Heart left ventricle (tissue), 16 donors: ENCODE data around the gene RNF212. TPM values are rescaled to one million over a fixed set of nuclear protein-coding genes. Genes with fewer than 3 reads are reported as not detected.
A peak's percentile ranks its signal among the peaks of the same experiment; 100 is the strongest.
"Not testable (repeated sequence)": the region's sequence is repeated elsewhere in the genome, so short reads cannot be mapped to it uniquely, and the experiment has no call there.

Experiments used
- ATAC-seq, 4 donors: fragments of 200-7000 bp; cut with Tn5 transposase; one replicate each; pipeline ENCODE4 v1.9.1; 2020 to 2022; ENCODE audit warnings: moderate library complexity in 4 of 4, mild to moderate bottlenecking in 3 of 4, moderate number of reproducible peaks in 1 of 4
- DNase-seq, 5 donors: peaks; one replicate each; pipeline ENCODE4 v3.0.0-alpha.2; 2020
- H3K27ac ChIP-seq, 12 donors: fragments of 200-600 bp; sonication (generic) in 4 of 12; one replicate each; pipeline versions ENCODE4 v1.5.0 to v1.8.0; 2016 to 2022; ENCODE audit warnings: mild to moderate bottlenecking in 2 of 12
- H3K27me3 ChIP-seq, 9 donors: fragments of 200-600 bp; sonication (generic) in 2 of 9; one replicate each; pipeline versions ENCODE4 v1.5.1 to v1.8.0; 2016 to 2022; ENCODE audit warnings: mild to moderate bottlenecking in 3 of 9
- H3K36me3 ChIP-seq, 9 donors: fragments of 200-600 bp; sonication (generic) in 2 of 9; one replicate each; pipeline versions ENCODE4 v1.5.0 to v1.8.0; 2018 to 2022; ENCODE audit warnings: mild to moderate bottlenecking in 2 of 9
- H3K4me1 ChIP-seq, 12 donors: fragments of 200-600 bp; sonication (generic) in 4 of 12; one replicate each; pipeline versions ENCODE4 v1.5.0 to v1.8.0; 2016 to 2022; ENCODE audit warnings: mild to moderate bottlenecking in 3 of 12
- H3K4me3 ChIP-seq, 12 donors: fragments of 200-600 bp; sonication (generic) in 4 of 12; one replicate each; pipeline versions ENCODE4 v1.5.0 to v1.8.0; 2017 to 2022; ENCODE audit warnings: mild to moderate bottlenecking in 9 of 12, moderate library complexity in 4 of 12
- H3K9me3 ChIP-seq, 12 donors: fragments of 200-600 bp; sonication (generic) in 4 of 12; one replicate each; pipeline versions ENCODE4 v1.5.0 to v1.8.0; 2016 to 2022; ENCODE audit warnings: mild to moderate bottlenecking in 1 of 12
- POLR2A ChIP-seq, 2 donors: fragments of 450-650 bp; IDR thresholded peaks; one replicate each; pipeline ENCODE4 v1.6.1; 2017; ENCODE audit warnings: antibody characterized with exemption in 2 of 2, mild to moderate bottlenecking in 2 of 2, moderate library complexity in 2 of 2
- WGBS, 4 donors: extraction: QIAGEN DNeasy Blood & Tissue Kit in 2 of 4; methylation state at CpG; one replicate each; pipeline versions ENCODE4 v1.1.5 to v1.1.7; 2013 to 2018; 5-methylcytosine and 5-hydroxymethylcytosine counted together
- intact Hi-C, 10 donors: fragments of 100-400 bp; cut with DNase I; formaldehyde crosslinking; loops; one replicate each; pipeline versions ENCODE4 v1.11.1 to v1.14.2; 2022
- polyA plus RNA-seq, 2 donors: library from polyadenylated mRNA; stranded (reverse); fragments of 200-250 nt; gene quantifications; one replicate each; pipeline ENCODE4 v1.2.3, GENCODE V29; 2013
- total RNA-seq, 9 donors: library from RNA; depleted of rRNA in 2 of 9; stranded (reverse); fragments of >200 nt in 2 of 9; fragmentation: NEBNext Ultra II Directional in 3 of 9; extraction: Animal tissue kit (Norgen Biotek cat#: 25700) in 3 of 9; gene quantifications; one replicate each; pipeline versions ENCODE4 v1.1.0 to v1.2.4, GENCODE V29; 2016 to 2023
- TF ChIP-seq, protein P1 (sequence below), 12 donors: fragments of 200-600 bp; sonication (generic) in 4 of 12; IDR thresholded peaks; one replicate each; pipeline versions ENCODE4 v1.5.0 to v1.8.0; 2018 to 2022; ENCODE audit warnings: antibody characterized with exemption in 12 of 12, mild to moderate bottlenecking in 5 of 12
- donor health status: ischemic (EF 13 %, LVEDD 7.1; RV severe dilation, severe dysfunction).
- donor health status: healthy with polysubstance abuse.
- donor health status: DM: no; HTN: yes; CAD: no.
- donor health status: DM: no; HTN: no; CAD: no.
- donor health status: ischemic (EF 25% LVEDD 6.9; RV normal size, moderate dysfunction).
- donor health status: ischemic (EF 25% LVEDD 5.7; RV mildly dilated, moderate dysfunction).
- donor health status: healthy.
- donor health status: DM: yes; HTN: yes; CAD: no.
- donor health status: ischemic (EF 35%, LVEDD 5.7; RV mildly dilated, moderate dysfunction).
- donor health status: nonischemic (EF 11% LVEDD 7.7; RV severe dilation, severe dysfunction).
- donor health status: DM: yes; HTN: yes; CAD: no.
- donor health status: PGD.
- donor health status: ischemic (EF 29% LVEDD 5.4; RV normal size, mild dysfunction).
- donor health status: nonischemic (EF 23%, LVEDD 6.1; RV moderate dilation, normal function).

Gene RNF212
- total and polyA plus RNA-seq, 11 donors: 0.25 to 1.6 (median 0.48) TPM; not detected in 4

- Histone ChIP-seq H3K9me3 (no peaks in the 10 kb centered on the region), H3K4me1 (peaks cover 0 to 22% (median 15%) of the 10 kb centered on the region in 12 donors), H3K27me3 (peaks cover 7 to 67% (median 27%) of the 10 kb centered on the region in 9 donors), H3K27ac (peak overlapping the region in 3 of 12 donors; percentile 5 to 70 (median 15)), H3K36me3 (no peaks in the 10 kb centered on the region), H3K4me3 (peak overlapping the region in 8 of 12 donors; percentile 8 to 31 (median 25))
- intact Hi-C loops: no loop called here
- TF ChIP-seq POLR2A (IDR thresholded peaks at IDR 0.05): no peak
- TF ChIP-seq, protein P1, sequence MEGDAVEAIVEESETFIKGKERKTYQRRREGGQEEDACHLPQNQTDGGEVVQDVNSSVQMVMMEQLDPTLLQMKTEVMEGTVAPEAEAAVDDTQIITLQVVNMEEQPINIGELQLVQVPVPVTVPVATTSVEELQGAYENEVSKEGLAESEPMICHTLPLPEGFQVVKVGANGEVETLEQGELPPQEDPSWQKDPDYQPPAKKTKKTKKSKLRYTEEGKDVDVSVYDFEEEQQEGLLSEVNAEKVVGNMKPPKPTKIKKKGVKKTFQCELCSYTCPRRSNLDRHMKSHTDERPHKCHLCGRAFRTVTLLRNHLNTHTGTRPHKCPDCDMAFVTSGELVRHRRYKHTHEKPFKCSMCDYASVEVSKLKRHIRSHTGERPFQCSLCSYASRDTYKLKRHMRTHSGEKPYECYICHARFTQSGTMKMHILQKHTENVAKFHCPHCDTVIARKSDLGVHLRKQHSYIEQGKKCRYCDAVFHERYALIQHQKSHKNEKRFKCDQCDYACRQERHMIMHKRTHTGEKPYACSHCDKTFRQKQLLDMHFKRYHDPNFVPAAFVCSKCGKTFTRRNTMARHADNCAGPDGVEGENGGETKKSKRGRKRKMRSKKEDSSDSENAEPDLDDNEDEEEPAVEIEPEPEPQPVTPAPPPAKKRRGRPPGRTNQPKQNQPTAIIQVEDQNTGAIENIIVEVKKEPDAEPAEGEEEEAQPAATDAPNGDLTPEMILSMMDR (IDR thresholded peaks at IDR 0.05): no peak
- DNase-seq (peak; percentile 10 to 62 (median 27)), ATAC-seq (no peak)
- 54 to 70% (median 64%) methylated on average over 36 to 41 of the region's 41 CpGs for WGBS, 4 donors
Observed at GRCh38 chr4:1047106-1047975, 66.0 kb downstream of the RNF212 start.

DNA sequence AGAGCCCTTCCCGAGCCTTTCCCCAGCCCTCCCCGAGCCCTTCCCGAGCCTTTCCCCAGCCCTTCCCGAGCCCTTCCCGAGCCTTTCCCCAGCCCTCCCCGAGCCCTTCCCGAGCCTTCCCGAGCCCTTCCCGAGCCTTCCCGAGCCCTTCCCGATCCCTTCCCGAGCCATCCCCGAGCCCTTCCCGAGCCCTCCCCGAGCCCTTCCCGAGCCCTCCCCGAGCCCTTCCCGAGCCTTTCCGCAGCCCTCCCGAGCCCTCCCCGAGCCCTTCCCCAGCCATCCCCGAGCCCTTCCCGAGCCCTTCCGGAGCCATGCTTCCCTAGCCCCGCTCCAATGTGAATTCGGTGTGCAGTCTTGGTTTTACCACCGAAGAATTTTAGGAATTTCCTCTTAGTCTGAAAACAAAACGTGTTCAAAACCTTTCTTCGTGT lies 66.8 kb downstream of the RNF212 start:
- Histone ChIP-seq H3K27me3 (peaks cover 7 to 60% (median 25%) of the 10 kb centered on the region in 9 donors), H3K4me1 (peaks cover 0 to 26% (median 19%) of the 10 kb centered on the region in 12 donors), H3K27ac (peak overlapping the region in 3 of 12 donors; percentile 5 to 70 (median 15)), H3K4me3 (peak overlapping the region in 7 of 12 donors; percentile 14 to 31 (median 26))
- ATAC-seq (peak in 1 of 4 donors; percentile 2), DNase-seq (peak; percentile 70 to 81 (median 73))
- H3K36me3 ChIP-seq, intact Hi-C loops, H3K9me3 ChIP-seq: not testable (repeated sequence)
- 17 to 31% (median 23%) methylated on average over 29 of the region's 29 CpGs for WGBS, 4 donors

DNA sequence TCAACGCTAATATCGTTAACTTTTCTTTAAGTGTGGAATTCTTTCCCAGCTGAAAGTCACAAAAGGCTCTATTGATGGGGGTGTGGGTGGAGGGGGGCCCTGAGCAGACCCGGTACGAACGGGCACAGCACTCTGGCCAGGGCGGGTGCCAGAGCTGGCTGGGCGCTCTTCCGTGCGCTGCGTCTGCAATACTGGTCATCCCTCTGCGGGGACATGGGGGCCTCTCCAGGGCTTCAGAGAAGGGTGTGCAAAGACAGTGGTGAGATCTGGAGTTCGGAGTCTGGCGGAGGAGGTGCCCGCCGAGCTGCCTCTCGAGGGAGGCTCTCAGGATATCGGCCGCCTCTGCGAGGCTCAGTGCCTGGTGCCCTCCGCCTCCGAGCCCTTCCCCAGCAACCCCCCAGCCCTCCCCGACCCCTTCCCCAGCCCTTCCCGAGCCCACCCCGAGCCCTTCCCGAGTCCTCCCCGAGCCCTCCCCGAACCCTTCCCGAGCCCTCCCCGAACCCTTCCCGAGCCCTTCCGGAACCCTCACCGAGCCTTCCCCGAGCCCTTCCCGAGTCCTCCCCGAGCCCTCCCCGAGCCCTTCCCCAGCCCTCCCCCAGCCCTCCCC lies 67.7 kb downstream of the RNF212 start:
- ATAC-seq: no peak
- no peak overlapping the region for H3K27ac ChIP-seq

DNA sequence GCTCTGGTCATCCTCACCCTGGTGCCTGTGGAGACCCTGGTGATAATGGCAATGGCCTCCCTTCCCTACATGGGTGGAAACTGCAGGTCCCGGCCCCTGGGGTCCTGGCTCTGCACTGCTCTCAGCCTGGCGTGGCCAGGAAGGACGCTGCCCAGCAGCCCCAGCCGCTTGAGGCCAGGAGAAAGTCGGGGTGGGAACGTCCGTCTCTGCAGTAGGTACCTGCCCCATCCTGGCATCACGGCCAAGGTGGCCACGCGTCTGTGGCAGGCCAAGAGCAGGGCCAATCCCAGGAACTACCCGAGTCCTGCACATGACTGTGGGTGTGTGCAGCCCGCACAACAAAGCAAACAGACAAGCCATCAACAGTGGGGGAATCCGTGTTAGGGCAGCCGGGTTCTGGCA lies 68.2 kb downstream of the RNF212 start:
- Histone ChIP-seq H3K27me3 (peaks cover 7 to 57% (median 25%) of the 10 kb centered on the region in 9 donors), H3K4me3 (no peak overlapping the region), H3K36me3 (no peaks in the 10 kb centered on the region), H3K9me3 (no peaks in the 10 kb centered on the region), H3K27ac (no peak overlapping the region), H3K4me1 (peaks cover 0 to 30% (median 19%) of the 10 kb centered on the region in 12 donors)
- ATAC-seq: no peak
- TF ChIP-seq, protein P1 (IDR thresholded peaks at IDR 0.05): no peak
- TF ChIP-seq POLR2A (IDR thresholded peaks at IDR 0.05): no peak
- 77 to 85% (median 81%) methylated on average over 6 to 14 of the region's 14 CpGs for WGBS, 4 donors
- intact Hi-C loops: no loop called here
- DNase-seq: peak in 2 of 5 donors; percentile 19 to 25

More for the DNA sequence above, 67.7 kb downstream of the RNF212 start:
- TF ChIP-seq POLR2A (IDR thresholded peaks at IDR 0.05): no peak
- TF ChIP-seq, protein P1 (IDR thresholded peaks at IDR 0.05): no peak
- WGBS, 4 donors: 76 to 80% (median 79%) methylated on average over 27 to 36 of the region's 36 CpGs
- no peaks in the 10 kb centered on the region for H3K9me3 ChIP-seq
- H3K27me3 ChIP-seq: peaks cover 7 to 59% (median 25%) of the 10 kb centered on the region in 9 donors
- peak in 3 of 5 donors; percentile 22 to 47 (median 26) for DNase-seq
- peaks cover 0 to 30% (median 19%) of the 10 kb centered on the region in 12 donors for H3K4me1 ChIP-seq
- H3K36me3 ChIP-seq: no peaks in the 10 kb centered on the region
- no peak overlapping the region for H3K4me3 ChIP-seq
- intact Hi-C loops: no loop called here
